M059J (cell line): Measurements from ENCODE around the gene TUBGCP3. TPM values are rescaled to one million over a fixed set of nuclear protein-coding genes. Genes with fewer than 3 reads are reported as not detected.
A peak's percentile ranks its signal among the peaks of the same experiment; 100 is the strongest.

Source experiments
- DNase-seq: peaks from one replicate; pipeline ENCODE4 v3.0.0-alpha.2; 2012; ENCODE audit warnings: low read depth
- total RNA-seq: library from RNA; depleted of rRNA; stranded (reverse); fragments of >200 nt; shearing (Covaris generic); gene quantifications from 2 replicates; pipeline ENCODE4 v1.2.3, GENCODE V29; 2014

The TUBGCP3 gene
- total RNA-seq, 1 experiment from 2014 or later, result 16.3 TPM

DNA sequence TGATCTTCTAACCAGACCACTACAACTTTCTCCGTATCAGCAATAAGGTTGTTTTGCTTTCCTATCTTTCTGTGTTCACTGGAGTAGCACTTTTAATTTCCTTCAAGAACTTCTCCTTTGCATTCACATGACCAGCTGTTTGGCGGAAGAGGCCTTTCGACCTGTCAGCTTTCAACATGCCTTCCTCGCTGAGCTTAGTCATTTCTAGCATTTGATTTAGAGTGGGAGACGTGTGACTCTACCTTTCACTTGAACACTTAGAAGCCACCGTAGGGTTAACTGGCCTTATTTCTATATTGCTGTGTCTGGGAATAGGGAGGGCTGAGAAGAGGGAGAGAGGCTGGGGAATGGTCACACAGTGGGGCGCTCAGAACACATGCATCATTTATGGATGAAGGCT is 104.7 kb downstream of the TUBGCP3 start:
- DNase-seq, result no peak

DNA sequence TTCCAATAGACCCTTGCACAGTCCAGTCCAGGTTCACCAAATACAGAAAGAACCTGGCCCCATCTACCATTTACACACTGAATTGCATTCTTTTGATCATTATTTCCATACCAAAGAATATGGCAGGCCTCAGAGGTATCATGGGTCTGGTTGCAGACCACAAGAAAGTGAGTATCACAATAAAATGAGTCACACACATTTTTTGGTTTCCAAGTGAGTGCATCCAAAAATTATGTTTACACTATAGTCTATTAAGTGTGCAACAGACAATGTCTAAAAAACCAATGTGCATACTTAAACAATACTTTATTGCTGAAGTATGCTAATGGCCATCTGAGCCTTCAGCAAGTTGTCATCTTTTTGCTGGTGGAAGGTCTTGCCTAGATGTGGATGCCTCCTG is 106.5 kb downstream of the TUBGCP3 start:
- peak; percentile 66 for DNase-seq

DNA sequence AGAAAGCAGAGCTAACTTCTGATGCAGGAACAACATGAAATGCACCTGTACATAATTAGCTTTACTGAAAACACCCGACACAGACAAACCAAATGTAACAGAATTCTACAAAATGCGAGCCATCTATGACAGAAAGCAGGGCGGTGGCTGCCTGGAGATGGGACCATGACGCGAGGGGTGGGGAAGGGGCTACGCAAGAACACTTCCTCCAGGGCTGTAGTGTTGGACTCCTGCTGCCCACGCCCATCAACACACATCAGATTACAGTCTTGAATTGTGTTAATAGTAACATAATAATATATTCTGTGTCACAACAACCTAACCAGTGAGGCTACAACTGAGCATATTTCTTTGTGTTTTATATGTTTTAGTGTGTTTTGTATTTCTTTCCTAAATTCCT is 108.6 kb downstream of the TUBGCP3 start:
- no peak for DNase-seq

DNA sequence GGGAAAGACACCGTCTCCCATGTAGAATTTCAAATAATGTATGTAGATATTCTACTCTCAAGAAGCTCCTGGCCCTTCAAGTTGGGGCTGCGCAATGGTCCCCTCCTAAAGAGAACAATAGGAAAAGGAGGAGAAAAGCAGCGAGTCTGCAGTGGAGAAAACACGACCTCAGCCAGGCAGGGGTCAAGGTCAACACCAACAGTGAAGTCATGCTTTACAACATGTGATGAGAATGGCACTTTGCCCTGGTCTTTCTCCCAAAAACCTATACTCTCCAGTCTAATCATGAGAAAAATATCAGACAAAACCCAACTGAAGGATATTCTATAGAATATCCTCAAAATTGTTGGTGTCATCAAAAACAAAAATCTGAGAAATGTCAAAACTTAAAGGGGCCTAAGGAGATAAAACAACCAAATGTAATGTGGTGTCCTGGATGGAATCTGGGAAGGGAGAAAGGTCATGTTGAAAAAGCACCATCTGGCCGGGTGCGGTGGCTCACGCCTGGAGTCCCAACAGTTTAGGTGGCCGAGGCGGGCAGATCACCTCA is 110.8 kb downstream of the TUBGCP3 start:
- DNase-seq, result no peak

DNA sequence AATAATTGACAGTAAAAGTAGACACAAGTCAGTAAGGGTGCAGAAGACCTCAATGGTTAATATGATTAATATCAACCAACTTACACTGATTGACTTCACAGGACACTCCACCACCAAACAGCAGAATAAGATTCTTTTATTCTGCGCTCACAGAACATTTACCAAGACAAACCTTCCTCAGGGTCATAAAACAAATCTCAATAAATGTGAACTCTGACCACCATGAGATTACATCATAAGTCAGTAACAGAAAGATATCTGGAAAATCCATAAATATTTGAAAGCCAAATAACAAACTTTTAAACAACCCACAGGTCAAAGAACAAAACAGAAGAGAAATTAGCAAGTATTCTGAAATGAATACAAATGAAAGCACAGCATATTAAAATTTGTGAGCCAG is 112.1 kb downstream of the TUBGCP3 start:
- DNase-seq, result no peak

DNA sequence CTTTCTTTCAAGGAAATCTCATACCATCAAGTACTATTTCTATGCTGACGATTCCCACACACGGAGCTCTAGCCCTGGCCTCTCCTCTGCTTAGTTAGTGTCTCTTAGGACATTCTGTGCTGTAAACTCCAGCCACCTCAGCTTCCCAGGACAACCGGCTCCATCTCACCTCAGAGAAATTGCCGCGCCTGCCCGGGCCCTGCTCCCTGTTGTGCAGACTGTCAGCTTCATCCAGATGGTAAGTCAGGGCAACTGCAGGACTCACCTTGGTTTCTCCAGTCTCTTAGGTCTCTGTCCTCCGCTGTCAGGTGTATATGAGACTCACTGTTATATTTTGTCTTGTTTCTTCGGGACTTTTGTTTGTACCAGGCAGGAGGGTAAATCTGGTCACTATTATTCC is 113.1 kb downstream of the TUBGCP3 start:
- no peak for DNase-seq

DNA sequence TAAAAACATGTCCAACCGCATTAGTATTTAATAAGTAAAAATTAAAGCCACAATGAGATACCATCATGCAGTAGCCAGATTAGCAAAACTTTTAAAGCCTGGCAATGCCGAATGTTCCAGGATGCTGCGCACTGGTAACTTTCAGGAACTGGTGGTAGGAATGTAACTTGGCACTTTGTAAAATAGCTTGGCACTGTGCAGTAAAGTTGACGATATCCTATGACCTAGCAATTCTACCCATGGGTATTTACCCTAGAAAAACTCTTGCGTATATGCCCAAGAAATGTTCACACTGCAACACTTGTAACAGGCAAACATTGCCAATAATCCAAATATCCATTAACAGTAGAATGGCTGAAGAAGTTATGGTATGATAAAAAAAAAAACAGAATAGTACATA is 114.1 kb downstream of the TUBGCP3 start:
- no peak for DNase-seq

DNA sequence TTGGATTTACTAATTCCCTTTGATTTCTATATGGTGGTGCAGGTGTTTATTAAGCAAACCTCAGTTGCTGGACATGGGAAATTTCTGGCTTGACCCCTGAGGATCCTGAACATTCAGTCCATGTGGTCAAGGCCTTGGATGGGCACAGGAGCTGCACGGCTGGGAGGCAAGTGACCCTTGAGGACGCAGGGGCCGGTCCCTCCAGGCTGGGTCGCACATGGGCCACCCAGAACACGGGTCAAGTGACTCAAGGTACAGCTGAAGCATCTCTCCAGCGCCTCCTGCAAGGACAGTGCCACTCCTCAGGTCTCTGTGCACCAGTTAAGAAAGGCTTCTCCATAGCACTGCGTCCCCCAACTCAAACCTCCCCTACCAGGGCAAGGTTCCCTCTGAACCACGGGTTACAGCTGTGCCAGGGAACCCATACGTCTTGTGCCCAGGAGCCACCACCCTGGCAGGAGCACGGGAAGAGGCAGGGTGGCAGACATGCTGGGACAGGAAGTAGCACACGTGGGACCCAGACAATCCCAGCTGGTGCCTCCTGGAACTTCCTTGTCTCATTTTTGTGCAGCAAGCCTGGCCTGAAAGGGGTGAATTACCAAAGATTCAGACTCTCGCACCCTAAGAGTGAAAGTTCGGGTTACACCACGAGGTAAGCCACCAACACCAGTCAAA is 118.7 kb downstream of the TUBGCP3 start:
- DNase-seq, result no peak

DNA sequence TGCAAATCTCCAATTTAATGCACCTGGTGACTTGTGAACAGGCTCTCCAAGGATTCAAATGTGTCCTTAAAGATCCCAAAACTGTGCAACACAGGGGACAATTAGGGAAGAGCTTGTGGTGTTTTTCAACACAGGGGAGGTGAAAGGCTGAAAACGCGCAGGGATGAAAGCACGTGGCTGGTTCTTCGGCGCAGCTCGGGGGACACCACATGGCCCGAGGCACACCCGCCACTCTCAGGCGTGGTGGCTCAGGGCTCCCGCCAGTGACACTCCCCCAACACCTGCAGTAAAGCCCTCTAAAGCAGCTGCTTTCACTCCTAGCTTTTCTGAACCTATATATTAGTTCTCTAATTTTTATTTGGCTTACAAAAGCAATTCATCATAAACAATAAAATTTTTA is 119.9 kb downstream of the TUBGCP3 start:
- DNase-seq, result no peak

DNA sequence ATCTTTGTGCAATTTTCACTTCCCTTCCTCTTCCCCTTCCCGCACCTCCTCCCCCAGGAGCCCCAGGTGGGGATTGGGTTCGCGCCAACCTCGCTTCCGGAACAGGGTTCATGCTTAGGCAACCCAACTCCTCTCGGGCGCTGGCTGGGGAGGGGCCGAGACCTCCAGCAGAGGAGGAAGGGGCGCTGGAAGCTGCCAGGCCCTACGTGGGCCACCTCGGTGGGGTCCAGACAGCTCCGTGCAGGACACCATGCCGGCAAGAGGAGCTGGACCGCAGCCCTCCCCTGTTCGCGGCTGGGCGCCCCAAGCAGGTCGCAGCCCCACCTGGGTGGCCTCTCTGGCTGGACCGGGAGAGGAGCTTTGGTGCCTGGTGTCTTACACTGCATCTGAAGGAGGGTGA is 120.7 kb downstream of the TUBGCP3 start:
- no peak for DNase-seq

DNA sequence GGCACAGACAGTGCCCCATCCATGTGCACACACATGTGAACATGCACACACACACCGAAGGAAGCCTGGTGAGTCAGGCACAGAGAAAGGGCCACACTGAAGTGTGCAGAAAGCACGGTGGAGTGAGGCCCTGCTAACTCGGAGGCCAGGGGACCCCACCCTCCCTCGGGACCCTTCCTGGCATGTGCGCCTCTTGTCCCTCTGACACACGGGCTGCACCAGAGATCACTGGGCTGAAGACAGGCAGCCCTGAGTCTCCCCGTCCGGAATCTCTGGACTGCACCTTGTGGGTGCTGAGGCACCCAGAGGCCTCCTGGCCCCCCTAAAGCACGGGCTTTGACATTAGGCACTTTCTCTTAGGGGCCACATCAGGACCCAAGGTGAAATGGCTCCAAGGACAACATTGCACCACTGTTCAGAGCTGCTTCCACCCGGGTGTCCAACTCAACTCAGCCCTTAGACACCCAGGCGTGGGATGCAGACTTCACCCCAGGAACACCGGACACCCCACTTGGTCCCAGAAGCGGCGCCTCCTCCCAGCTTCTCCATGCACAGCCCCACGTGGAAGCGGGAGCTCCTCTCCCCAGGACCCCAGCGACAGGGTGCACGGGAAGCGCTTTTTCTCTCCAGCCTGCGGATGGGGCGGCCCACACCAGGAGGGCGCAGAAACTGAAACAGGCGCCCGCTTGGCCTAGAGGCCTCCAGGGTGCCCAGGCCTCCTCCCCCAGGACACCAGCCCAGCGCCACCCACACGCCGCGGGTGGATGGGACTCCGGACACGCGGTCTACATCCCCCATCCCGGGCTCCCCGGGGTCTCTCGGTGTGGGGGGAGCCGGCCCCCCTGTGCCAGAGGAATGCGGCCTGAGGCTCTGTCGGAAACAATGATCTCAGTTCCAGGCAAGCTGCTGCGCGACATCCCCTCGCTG is 121.6 kb downstream of the TUBGCP3 start:
- DNase-seq, result no peak

DNA sequence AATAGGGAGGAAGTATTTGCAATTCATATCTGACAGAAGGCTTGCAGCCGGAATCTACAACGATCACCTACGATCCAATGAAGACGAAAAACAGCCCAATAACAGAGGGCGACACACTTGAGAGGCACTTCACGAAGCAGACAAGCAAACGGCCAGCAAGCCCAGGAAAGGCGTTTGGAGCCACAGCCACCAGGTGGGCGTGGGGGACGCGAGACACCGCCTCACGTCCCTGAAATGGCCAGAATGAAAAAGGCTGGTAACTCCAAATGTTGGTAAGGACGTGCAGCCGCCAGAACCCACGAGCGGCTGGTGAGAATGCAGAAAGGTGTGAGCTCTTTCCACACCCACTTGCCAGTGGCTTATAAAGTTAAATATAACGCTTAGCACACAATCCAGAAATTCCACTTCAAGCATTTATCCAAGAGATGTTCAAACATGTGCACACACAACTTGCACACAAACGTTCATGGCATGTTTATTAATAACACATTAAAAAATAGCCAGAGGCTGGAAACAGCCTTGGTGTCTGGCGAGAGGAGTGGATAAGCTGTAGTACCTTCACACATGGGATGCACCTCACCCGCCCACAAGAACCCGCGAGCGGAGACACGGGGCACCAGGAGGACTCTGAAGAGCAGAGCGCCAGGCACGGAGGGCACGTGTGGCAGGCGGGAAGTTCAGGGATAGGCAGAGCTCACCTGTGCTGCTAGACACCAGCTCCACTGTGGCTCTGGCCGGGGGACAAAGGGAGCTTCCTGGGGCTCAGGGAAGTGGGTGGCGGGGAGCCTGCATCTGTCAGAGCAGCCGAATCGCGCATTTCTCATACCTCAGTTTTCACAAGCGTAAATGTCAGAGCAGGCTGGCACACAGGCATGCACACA is 122.5 kb downstream of the TUBGCP3 start:
- DNase-seq, result no peak

DNA sequence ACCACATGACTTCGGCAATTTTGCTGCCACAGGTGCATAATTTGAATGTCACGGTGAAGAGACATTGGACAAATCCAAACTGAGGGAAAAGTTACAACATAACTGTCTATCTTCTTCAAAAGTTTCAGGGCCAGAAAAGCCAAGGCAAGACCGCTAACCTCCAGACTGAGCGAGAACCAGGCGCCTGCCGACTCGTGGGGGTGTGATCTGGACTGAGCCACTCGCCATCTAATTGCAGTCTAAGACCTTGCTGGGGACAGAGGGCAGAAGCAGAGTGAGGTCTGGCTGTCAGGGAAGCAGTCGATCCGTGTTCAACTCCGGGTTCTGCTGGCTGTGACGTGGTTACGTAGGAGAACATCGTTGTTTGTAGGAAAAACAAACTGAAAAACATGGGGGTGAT is 123.2 kb downstream of the TUBGCP3 start:
- DNase-seq, result no peak

DNA sequence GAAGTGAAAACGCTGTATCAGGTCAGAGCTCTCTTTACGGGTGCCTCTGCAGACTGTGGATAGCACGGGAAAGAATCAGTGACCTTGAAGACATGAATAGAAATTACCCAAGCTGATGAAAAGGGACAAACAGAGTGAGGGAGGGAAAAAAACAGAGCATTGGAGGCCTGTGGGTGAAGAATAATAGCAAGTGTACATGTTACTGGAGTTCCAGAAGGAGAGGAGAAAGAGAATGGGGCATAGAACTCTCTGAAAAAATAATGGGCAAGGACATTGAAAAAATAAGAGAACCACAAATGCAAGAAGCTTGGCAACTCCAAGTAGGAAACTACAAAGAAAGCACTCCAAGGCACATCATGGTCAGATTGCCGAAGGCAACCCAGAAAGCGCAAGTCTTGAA is 125.5 kb downstream of the TUBGCP3 start:
- no peak for DNase-seq

DNA sequence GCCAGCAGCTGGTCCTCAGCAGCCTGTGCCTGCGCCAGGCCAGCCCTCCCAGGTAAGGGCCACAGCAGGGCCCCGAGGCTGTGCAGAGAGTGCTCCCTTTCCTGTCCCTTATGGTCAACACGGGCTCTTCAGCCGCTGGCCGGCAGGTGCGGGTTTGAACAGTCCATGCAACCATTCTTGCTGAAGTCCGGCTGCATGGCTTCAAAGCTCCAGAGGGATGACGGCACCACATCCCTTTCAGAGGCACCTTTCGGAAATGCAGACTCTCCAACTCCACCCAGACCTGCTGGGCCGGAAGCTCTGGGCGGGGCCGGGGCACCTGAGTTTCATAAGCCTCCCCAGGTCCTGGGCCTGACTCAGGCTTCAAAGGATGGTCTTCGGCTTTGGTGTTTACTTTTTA is 130.5 kb downstream of the TUBGCP3 start:
- no peak for DNase-seq

DNA sequence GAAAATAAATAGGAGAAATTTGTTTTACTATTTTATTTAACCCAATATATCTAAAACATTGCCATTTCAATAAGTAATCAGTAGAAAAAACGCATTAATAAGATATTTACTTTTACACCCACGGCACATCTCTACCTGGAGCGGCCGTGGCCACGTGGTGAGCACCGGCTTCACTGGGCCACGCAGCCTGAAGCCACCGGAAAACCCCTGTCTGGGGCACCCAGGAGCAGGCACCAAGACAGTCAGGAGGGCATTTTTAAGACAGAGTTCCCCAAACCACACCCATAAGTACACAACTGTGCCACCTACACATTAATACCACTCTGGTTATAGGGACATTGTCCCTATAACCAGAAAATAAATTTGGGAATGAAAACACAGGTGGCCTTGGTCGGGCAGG is 130.9 kb downstream of the TUBGCP3 start:
- no peak for DNase-seq

DNA sequence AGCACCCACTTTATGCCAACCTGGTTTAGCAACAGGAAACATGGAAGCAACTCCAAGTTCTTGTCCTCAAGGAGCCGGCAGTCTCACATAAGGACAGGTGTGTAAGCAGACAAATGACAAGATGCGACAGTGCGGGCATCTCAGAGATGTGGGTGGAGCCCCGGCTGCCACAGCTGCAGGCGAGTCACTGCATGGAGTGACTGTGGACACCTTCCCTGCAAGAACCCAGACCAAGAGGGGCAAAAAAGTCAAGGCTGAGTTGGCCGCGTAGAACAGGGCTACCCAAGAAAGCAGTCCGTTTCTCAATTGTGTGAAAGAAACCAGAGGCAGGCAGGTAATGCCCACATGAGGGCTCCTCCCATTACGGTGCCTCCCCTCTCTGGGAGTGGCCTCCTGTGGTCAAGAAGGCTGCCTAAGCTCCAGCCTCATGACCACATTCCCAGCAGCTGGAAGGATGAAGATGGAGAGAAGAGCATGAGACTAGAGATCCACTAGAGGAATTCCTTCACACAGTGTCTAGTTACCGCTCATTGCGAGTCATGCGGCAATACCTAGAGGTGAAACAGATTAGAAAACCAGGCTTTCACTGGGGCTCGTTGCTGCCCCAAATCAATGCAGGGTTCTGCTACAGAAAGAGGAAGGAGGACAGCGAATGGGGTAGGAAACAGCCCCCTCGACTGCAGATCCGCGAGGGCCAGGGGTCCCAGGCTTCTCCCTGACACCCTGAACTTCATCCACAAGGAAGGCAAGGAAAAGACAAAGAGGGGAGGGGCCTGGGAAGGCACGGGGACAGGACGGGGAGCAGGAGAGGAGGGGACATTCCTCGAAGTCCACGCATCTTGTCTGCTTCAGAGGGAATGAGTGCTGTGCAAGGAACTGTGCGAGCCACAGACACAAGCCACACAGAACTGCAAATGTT is 131.6 kb downstream of the TUBGCP3 start:
- DNase-seq, result no peak

DNA sequence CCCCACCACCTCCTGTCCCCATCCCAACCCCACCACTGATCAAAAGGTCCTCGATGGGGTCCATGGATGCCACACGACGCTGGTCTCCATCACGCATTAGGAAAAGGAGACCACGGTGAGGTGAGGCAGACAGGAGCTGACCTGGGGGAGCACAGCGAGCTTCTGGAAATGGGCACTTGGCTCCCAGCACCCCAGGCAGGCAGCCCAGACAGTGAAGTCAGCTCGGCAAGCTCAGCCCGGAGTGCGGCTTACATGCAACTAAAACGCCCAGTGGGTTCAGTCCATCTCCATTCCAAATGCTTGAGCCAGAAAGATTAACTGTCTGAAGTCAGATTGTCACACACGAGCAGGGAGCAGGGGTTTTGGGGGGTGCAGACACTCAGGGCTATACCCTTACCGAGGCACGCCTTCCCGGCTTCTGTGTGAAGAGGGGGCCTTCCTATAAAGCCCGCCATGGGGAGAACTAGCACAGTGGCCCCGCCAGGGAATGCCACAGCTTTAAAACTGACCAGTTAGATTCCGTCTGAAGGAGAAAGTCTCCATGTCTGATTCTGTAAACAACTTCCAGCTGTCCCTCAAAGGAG is 132.4 kb downstream of the TUBGCP3 start:
- no peak for DNase-seq

DNA sequence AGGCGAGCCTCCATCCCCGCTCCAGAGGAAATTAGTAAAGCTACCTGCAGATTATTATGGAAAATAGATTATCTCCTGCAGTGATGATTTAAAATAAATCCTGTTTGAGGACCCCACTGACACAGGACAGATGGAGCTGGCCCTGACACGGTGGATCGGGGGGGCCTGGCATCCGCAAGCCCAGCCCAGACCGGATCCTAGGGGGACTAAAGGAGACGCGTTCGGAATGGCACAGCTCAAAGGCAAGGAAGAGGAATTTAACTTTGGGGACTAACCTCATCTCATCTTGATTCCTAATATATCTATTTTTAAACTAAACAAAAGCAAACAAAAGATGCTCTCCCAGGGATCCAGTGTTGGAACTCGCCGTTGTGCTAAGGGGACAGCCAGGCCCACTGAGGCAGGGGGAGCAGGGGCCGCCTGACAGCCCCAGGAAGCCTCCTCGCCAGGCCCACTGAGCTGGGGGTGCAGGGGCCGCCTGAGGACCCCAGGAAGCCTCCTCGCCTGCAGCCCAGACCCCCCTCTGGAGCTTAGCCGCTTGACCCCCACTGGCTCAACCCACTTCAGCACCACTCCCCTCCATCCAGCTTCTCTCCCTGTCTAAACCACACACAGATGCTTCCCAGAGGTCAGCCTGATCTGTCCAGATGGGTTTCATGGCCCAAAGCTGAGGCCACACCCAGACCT is 133.2 kb downstream of the TUBGCP3 start:
- no peak for DNase-seq
